ENCODE results near the gene NEK11. TPM values are rescaled to one million over a fixed set of nuclear protein-coding genes. Genes with fewer than 3 reads are reported as not detected.
A peak's percentile ranks its signal among the peaks of the same experiment; 100 is the strongest.

NEK11 gene
- total RNA-seq, 4 donors from 2014 or later, result 14.8 to 34.0 (median 28.2) TPM

DNA sequence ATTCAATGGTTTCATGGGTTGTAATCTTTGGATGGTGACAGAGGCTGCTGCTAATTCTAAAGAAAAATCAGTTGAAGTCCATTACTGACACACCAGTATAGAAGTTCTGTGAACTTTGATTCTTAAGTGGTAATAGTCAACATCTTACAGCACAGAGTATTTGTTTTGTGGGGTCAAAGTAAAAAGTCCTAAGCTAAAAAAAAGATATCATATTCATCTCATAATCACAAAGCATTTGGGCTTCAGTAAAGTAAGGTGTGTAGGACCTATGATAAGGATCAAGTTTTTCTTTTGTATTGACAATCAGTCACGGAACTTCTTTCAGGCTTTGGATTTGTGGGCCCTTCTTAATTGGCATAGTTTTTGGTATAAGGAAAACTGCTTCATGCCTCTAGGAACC is 1.1 kb upstream of the NEK11 start:
- Histone ChIP-seq H3K27me3 (no peaks in the 10 kb centered on the region), H3K4me1 (peaks cover 16 to 44% of the 10 kb centered on the region in 2 donors), H3K4me3 (replicated peaks in 1 of 3) (no peak overlapping the region), H3K36me3 (no peaks in the 10 kb centered on the region), H3K27ac (no peak overlapping the region), H3K9me3 (no peaks in the 10 kb centered on the region)
- intact Hi-C loops (cut with DNase I), result no loop called here
- DNase-seq, result no peak
- 74 to 93% methylated on average over 1 of the region's 1 CpG for WGBS, 2 donors
- TF ChIP-seq, protein P1, sequence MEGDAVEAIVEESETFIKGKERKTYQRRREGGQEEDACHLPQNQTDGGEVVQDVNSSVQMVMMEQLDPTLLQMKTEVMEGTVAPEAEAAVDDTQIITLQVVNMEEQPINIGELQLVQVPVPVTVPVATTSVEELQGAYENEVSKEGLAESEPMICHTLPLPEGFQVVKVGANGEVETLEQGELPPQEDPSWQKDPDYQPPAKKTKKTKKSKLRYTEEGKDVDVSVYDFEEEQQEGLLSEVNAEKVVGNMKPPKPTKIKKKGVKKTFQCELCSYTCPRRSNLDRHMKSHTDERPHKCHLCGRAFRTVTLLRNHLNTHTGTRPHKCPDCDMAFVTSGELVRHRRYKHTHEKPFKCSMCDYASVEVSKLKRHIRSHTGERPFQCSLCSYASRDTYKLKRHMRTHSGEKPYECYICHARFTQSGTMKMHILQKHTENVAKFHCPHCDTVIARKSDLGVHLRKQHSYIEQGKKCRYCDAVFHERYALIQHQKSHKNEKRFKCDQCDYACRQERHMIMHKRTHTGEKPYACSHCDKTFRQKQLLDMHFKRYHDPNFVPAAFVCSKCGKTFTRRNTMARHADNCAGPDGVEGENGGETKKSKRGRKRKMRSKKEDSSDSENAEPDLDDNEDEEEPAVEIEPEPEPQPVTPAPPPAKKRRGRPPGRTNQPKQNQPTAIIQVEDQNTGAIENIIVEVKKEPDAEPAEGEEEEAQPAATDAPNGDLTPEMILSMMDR (IDR thresholded peaks at IDR 0.05), result no peak
- TF ChIP-seq POLR2A (IDR thresholded peaks at IDR 0.05), result no peak

DNA sequence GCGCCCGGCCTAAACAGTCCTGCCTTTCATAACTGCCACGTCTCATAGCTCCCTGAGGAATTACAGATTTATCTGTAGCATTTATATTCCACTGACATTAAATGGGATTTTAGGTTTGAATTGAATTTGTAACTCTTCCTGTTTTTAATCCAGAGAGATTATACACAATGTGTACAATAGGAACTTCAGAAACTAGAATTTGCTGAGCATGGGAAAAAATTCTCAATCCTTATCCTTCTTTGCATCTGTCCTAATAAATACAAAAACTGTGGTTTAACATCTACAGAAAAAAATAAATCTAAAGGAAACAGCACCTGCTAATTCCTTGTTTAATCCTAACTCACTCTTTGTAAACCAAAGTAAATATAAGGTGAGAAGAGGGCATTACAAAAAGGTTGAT is 2.2 kb downstream of the NEK11 start:
- no peak for DNase-seq
- Histone ChIP-seq H3K36me3 (no peaks in the 10 kb centered on the region), H3K9me3 (no peaks in the 10 kb centered on the region), H3K4me3 (replicated peaks in 1 of 3) (no peak overlapping the region), H3K4me1 (peaks cover 16 to 33% of the 10 kb centered on the region in 2 donors), H3K27me3 (no peaks in the 10 kb centered on the region), H3K27ac (no peak overlapping the region)
- no peak for TF ChIP-seq POLR2A (IDR thresholded peaks at IDR 0.05)
- TF ChIP-seq, protein P1 (IDR thresholded peaks at IDR 0.05), result no peak
- WGBS, 2 donors, result 93 to 98% methylated on average over 3 of the region's 3 CpGs
- intact Hi-C loops (cut with DNase I), result no loop called here

DNA sequence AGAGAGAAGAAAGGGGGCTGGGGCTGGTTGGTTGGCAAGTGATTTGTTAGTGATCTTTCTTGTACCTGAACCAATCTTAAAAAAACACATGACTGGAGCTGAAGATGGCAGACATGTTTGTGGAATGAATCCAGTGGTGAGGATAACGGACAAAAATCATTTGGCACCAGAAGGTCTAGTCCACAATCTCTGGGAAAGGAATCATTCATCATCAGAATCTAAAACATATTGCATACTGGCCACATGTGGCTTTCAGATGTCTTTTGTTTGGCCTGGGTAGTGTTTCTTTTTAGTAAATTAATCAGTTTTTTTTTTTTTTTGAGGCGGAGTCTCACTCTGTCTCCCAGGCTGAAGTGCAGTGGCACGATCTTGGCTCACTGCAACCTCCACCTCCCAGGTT is 5.0 kb downstream of the NEK11 start:
- no peak overlapping the region for H3K27ac ChIP-seq
- intact Hi-C loops (cut with DNase I), result no loop called here
- H3K4me3 ChIP-seq (replicated peaks in 1 of 3), result no peak overlapping the region
- no peaks in the 10 kb centered on the region for H3K36me3 ChIP-seq
- 55 to 82% methylated on average over 3 of the region's 3 CpGs for WGBS, 2 donors
- TF ChIP-seq POLR2A (IDR thresholded peaks at IDR 0.05), result no peak
- TF ChIP-seq, protein P1 (IDR thresholded peaks at IDR 0.05), result no peak
- H3K4me1 ChIP-seq, result peaks cover 14 to 35% of the 10 kb centered on the region in 2 donors
- H3K27me3 ChIP-seq, result no peaks in the 10 kb centered on the region
- H3K9me3 ChIP-seq, result no peaks in the 10 kb centered on the region
- no peak for DNase-seq

DNA sequence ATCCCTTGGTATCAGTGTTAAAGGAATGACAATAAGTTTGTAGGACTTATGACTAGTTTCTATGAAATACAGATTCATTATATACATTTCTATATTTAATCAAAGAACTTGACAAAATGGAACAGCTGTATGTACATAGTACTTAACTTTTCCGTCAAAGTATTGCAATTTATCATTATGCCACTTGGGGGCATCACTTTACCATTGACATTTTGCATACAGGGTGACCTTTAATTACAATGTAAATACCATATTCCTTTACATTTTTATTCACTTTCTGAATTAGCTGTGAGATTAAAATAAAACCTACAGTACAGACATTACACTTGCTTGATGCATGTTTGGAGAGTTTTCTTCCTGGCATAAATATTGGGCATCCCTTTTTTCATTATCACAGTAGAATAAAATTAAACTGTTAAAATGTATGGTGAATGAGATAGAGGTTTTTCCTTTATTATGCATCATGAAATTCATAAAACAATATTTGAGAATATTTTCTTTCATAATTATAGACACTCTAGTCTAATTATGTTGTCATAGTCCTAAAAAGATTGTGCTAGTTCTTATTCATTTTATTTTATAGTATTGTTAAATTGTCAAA is 6.9 kb downstream of the NEK11 start:
- 44 to 72% methylated on average over 1 of the region's 1 CpG for WGBS, 2 donors
- intact Hi-C loops (cut with DNase I), result no loop called here
- TF ChIP-seq POLR2A (IDR thresholded peaks at IDR 0.05), result no peak
- TF ChIP-seq, protein P1 (IDR thresholded peaks at IDR 0.05), result peak in 5 of 6 experiments; percentile 21 to 59 (median 55)

DNA sequence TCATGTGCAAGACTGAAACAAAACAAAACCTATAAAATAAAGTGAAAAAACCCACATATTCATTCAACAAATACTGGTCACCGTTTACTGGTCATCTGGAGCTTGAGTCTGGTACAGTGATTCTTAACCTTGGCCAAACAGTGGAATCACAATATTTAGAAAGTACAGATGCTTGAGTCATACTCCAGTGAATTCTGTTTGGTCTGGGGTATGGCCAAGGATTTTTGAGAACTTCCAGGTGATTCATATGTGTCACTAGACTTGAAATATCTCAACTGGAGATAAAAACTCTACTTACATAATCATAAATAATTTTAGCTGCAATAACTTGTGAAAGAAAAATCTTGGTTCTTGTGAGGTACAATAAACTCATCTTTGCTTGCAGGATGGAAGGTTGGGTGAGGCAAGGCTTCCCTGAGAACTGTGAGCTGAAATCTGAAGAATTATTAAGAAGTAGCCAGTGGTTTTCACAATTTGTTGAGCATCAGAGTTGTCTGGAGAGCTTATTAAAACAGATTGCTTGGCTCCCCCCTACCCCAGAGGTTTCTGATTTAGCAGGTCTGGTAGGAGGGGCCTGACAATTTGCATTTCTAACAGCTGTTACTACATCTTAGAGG is 9.6 kb downstream of the NEK11 start:
- no peak for TF ChIP-seq POLR2A (IDR thresholded peaks at IDR 0.05)
- TF ChIP-seq, protein P1 (IDR thresholded peaks at IDR 0.05), result no peak
- WGBS, 2 donors, result 16 to 38% methylated on average over 1 of the region's 1 CpG
- Histone ChIP-seq H3K27me3 (no peaks in the 10 kb centered on the region), H3K27ac (peak overlapping the region in 2 of 3 donors; percentile 37 to 69), H3K4me3 (replicated peaks in 1 of 3) (no peak overlapping the region), H3K9me3 (no peaks in the 10 kb centered on the region), H3K4me1 (peaks cover 13 to 14% of the 10 kb centered on the region in 2 donors), H3K36me3 (no peaks in the 10 kb centered on the region)
- DNase-seq, result no peak
- intact Hi-C loops (cut with DNase I), result no loop called here

More for the DNA sequence above, 6.9 kb downstream of the NEK11 start:
- Histone ChIP-seq H3K4me1 (peaks cover 13 to 28% of the 10 kb centered on the region in 2 donors), H3K4me3 (replicated peaks in 1 of 3) (no peak overlapping the region), H3K27ac (no peak overlapping the region), H3K36me3 (no peaks in the 10 kb centered on the region), H3K27me3 (no peaks in the 10 kb centered on the region), H3K9me3 (no peaks in the 10 kb centered on the region)
- DNase-seq, result no peak

Measured in thyroid gland (tissue), 4 donors.